ENCODE data around the gene EXOC2. TPM values are rescaled to one million over a fixed set of nuclear protein-coding genes. Genes with fewer than 3 reads are reported as not detected.

Gene EXOC2
- total RNA-seq, 2 experiments from 2014 or later, result 31.9 to 35.4 TPM

GRCh38 chr6:484086-484745 lies 208.7 kb downstream of the EXOC2 start:
- Mint-ChIP-seq H3K36me3 (peaks cover 32% of the 10 kb centered on the region), H3K4me1 (peaks cover 36% of the 10 kb centered on the region), H3K9me3 (no peaks in the 10 kb centered on the region), H3K27me3 (no peaks in the 10 kb centered on the region), H3K27ac (peak overlapping the region; percentile 57), H3K4me3 (peak overlapping the region; percentile 36)
- no peak for DNase-seq
- no peak for ATAC-seq (ENCODE audit: low read depth)
- POLR2A ChIA-PET, result interaction anchor here (1.4 kb wide), 1 partner anchor 92 kb away, joined by 5 read pairs; the partner anchor contains the start of gene IRF4

GRCh38 chr6:475314-475713 lies 217.6 kb downstream of the EXOC2 start:
- Mint-ChIP-seq H3K4me1 (peaks cover 56% of the 10 kb centered on the region), H3K9me3 (no peaks in the 10 kb centered on the region), H3K4me3 (peak overlapping the region; percentile 72), H3K27ac (peak overlapping the region; percentile 95), H3K36me3 (peaks cover 6% of the 10 kb centered on the region), H3K27me3 (no peaks in the 10 kb centered on the region)
- ATAC-seq (ENCODE audit: low read depth), result no peak
- no peak for DNase-seq
- POLR2A ChIA-PET, result interaction anchor here (1.0 to 4.4 kb wide), 13 partner anchors 15 to 85 kb away, joined by 3 to 35 read pairs (median 5); partner anchors contain the start of gene IRF4

GRCh38 chr6:474453-475185 lies 218.3 kb downstream of the EXOC2 start:
- Mint-ChIP-seq H3K4me1 (peaks cover 60% of the 10 kb centered on the region), H3K27ac (peak overlapping the region; percentile 95), H3K27me3 (no peaks in the 10 kb centered on the region), H3K4me3 (peak overlapping the region; percentile 72), H3K36me3 (peaks cover 6% of the 10 kb centered on the region), H3K9me3 (no peaks in the 10 kb centered on the region)
- DNase-seq (peak; percentile 76), ATAC-seq (ENCODE audit: low read depth) (peak; percentile 100)
- POLR2A ChIA-PET, result interaction anchor here (0.9 to 4.4 kb wide), 15 partner anchors 16 to 84 kb away, joined by 3 to 35 read pairs (median 5); partner anchors contain the start of gene IRF4

GRCh38 chr6:473768-474452 lies 219.0 kb downstream of the EXOC2 start:
- Mint-ChIP-seq H3K4me3 (peak overlapping the region; percentile 72), H3K4me1 (peaks cover 54% of the 10 kb centered on the region), H3K27ac (peak overlapping the region; percentile 95), H3K27me3 (no peaks in the 10 kb centered on the region), H3K36me3 (peaks cover 6% of the 10 kb centered on the region), H3K9me3 (no peaks in the 10 kb centered on the region)
- POLR2A ChIA-PET, result interaction anchor here (0.9 to 4.4 kb wide), 10 partner anchors 16 to 84 kb away, joined by 3 to 35 read pairs (median 6); partner anchors contain the start of gene IRF4
- DNase-seq, result no peak
- ATAC-seq (ENCODE audit: low read depth), result no peak

- H3K9me3 Mint-ChIP-seq, result no peaks in the 10 kb centered on the region
- peaks cover 6% of the 10 kb centered on the region for H3K36me3 Mint-ChIP-seq
- peak overlapping the region; percentile 95 for H3K27ac Mint-ChIP-seq
- H3K4me1 Mint-ChIP-seq, result peaks cover 52% of the 10 kb centered on the region
- ATAC-seq (ENCODE audit: low read depth) (no peak), DNase-seq (no peak)
- no peak overlapping the region for H3K4me3 Mint-ChIP-seq
- POLR2A ChIA-PET, result interaction anchor here (0.7 to 4.4 kb wide), 7 partner anchors 17 to 81 kb away, joined by 3 to 35 read pairs (median 5); partner anchors contain the start of gene IRF4
- no peaks in the 10 kb centered on the region for H3K27me3 Mint-ChIP-seq
Observed at GRCh38 chr6:473356-473755, 219.6 kb downstream of the EXOC2 start.

- no peak overlapping the region for H3K4me3 Mint-ChIP-seq
- H3K27ac Mint-ChIP-seq, result no peak overlapping the region
- H3K9me3 Mint-ChIP-seq, result no peaks in the 10 kb centered on the region
- POLR2A ChIA-PET, result no interaction called here
- ATAC-seq (ENCODE audit: low read depth) (no peak), DNase-seq (no peak)
- H3K27me3 Mint-ChIP-seq, result peaks cover 3% of the 10 kb centered on the region
- H3K4me1 Mint-ChIP-seq, result peaks cover 48% of the 10 kb centered on the region
- peaks cover 3% of the 10 kb centered on the region for H3K36me3 Mint-ChIP-seq
Observed at GRCh38 chr6:470901-471448, 222.0 kb downstream of the EXOC2 start.

GRCh38 chr6:470051-470900 lies 222.7 kb downstream of the EXOC2 start:
- DNase-seq (no peak), ATAC-seq (ENCODE audit: low read depth) (no peak)
- H3K4me1 Mint-ChIP-seq, result peaks cover 45% of the 10 kb centered on the region
- H3K9me3 Mint-ChIP-seq, result no peaks in the 10 kb centered on the region
- peaks cover 3% of the 10 kb centered on the region for H3K36me3 Mint-ChIP-seq
- no peak overlapping the region for H3K4me3 Mint-ChIP-seq
- no peak overlapping the region for H3K27ac Mint-ChIP-seq
- POLR2A ChIA-PET, result no interaction called here
- peaks cover 6% of the 10 kb centered on the region for H3K27me3 Mint-ChIP-seq

GRCh38 chr6:467671-468082 lies 225.3 kb downstream of the EXOC2 start:
- H3K27ac Mint-ChIP-seq, result no peak overlapping the region
- H3K36me3 Mint-ChIP-seq, result no peaks in the 10 kb centered on the region
- peaks cover 8% of the 10 kb centered on the region for H3K27me3 Mint-ChIP-seq
- POLR2A ChIA-PET, result no interaction called here
- H3K9me3 Mint-ChIP-seq, result no peaks in the 10 kb centered on the region
- H3K4me1 Mint-ChIP-seq, result peaks cover 20% of the 10 kb centered on the region
- DNase-seq (no peak), ATAC-seq (ENCODE audit: low read depth) (no peak)
- H3K4me3 Mint-ChIP-seq, result no peak overlapping the region

- ATAC-seq (ENCODE audit: low read depth) (no peak), DNase-seq (no peak)
- POLR2A ChIA-PET, result no interaction called here
- Mint-ChIP-seq H3K27me3 (peaks cover 10% of the 10 kb centered on the region), H3K9me3 (no peaks in the 10 kb centered on the region), H3K27ac (no peak overlapping the region), H3K36me3 (no peaks in the 10 kb centered on the region), H3K4me3 (no peak overlapping the region), H3K4me1 (peaks cover 17% of the 10 kb centered on the region)
Observed at GRCh38 chr6:467111-467510, 225.8 kb downstream of the EXOC2 start.

- Mint-ChIP-seq H3K27ac (no peak overlapping the region), H3K27me3 (peaks cover 10% of the 10 kb centered on the region), H3K4me3 (no peak overlapping the region), H3K9me3 (no peaks in the 10 kb centered on the region), H3K4me1 (peaks cover 18% of the 10 kb centered on the region), H3K36me3 (no peaks in the 10 kb centered on the region)
- POLR2A ChIA-PET, result no interaction called here
- ATAC-seq (ENCODE audit: low read depth) (no peak), DNase-seq (no peak)
Observed at GRCh38 chr6:466564-466963, 226.4 kb downstream of the EXOC2 start.

GRCh38 chr6:465531-466348 lies 227.2 kb downstream of the EXOC2 start:
- ATAC-seq (ENCODE audit: low read depth) (no peak), DNase-seq (no peak)
- Mint-ChIP-seq H3K4me3 (no peak overlapping the region), H3K27ac (no peak overlapping the region), H3K36me3 (no peaks in the 10 kb centered on the region), H3K4me1 (peaks cover 19% of the 10 kb centered on the region), H3K27me3 (peaks cover 10% of the 10 kb centered on the region), H3K9me3 (no peaks in the 10 kb centered on the region)
- POLR2A ChIA-PET, result interaction anchor here (1.4 kb wide), 1 partner anchor 21 kb away, joined by 3 read pairs; no protein-coding TSS in a partner anchor

- ATAC-seq (ENCODE audit: low read depth) (no peak), DNase-seq (no peak)
- H3K4me1 Mint-ChIP-seq, result peaks cover 27% of the 10 kb centered on the region
- no peak overlapping the region for H3K4me3 Mint-ChIP-seq
- H3K36me3 Mint-ChIP-seq, result peaks cover 13% of the 10 kb centered on the region
- no peaks in the 10 kb centered on the region for H3K27me3 Mint-ChIP-seq
- H3K27ac Mint-ChIP-seq, result no peak overlapping the region
- POLR2A ChIA-PET, result no interaction called here
- H3K9me3 Mint-ChIP-seq, result peaks cover 9% of the 10 kb centered on the region
Observed at GRCh38 chr6:456887-457286, 236.1 kb downstream of the EXOC2 start.
